Fibroblast of lung (primary cell): ENCODE data around the gene VPS13D. TPM values are rescaled to one million over a fixed set of nuclear protein-coding genes. Genes with fewer than 3 reads are reported as not detected.

ENCODE experiments used
- DNase-seq, 2 donors: peaks; one replicate each; pipeline versions ENCODE4 v3.0.0 to v3.0.0-alpha.2; 2010; ENCODE audit warnings: low read depth in 2 of 2
- H2AFZ ChIP-seq: 2 replicates; pipeline ENCODE4 v1.5.1; 2012; ENCODE audit warnings: low read length, control low read depth, inconsistent platforms
- H3K27ac ChIP-seq: 2 replicates; pipeline ENCODE4 v1.5.1; 2011; ENCODE audit warnings: low read length, control low read depth; ENCODE audit not compliant: insufficient read depth
- H3K27me3 ChIP-seq: 2 replicates; pipeline ENCODE4 v1.5.1; 2011; ENCODE audit warnings: mild to moderate bottlenecking, low read length; ENCODE audit not compliant: control insufficient read depth, insufficient read depth
- H3K36me3 ChIP-seq: 2 replicates; pipeline ENCODE4 v1.5.1; 2011; ENCODE audit warnings: low read length; ENCODE audit not compliant: control insufficient read depth, insufficient read depth
- H3K4me1 ChIP-seq: 2 replicates; pipeline ENCODE4 v1.5.1; 2011; ENCODE audit warnings: low read length; ENCODE audit not compliant: control insufficient read depth, insufficient read depth; ENCODE audit errors: extremely low read depth
- H3K4me2 ChIP-seq: 2 replicates; pipeline ENCODE4 v1.5.1; 2011; ENCODE audit warnings: low read length, control low read depth; ENCODE audit not compliant: insufficient read depth; ENCODE audit errors: extremely low read depth
- H3K4me3 ChIP-seq, 4 experiments: fragments of 200-600 bp in 1 of 4; sonication (generic) in 1 of 4; replicated peaks in 1 of 4; 2 replicates each; pipeline ENCODE4 v1.5.1; 2011 to 2016; ENCODE audit warnings: low read length in 4 of 4, low read depth in 3 of 4, mild to moderate bottlenecking in 3 of 4, control low read depth in 2 of 4, inconsistent platforms in 1 of 4, mixed read lengths in 1 of 4; ENCODE audit not compliant: insufficient read depth in 1 of 4; ENCODE audit errors: control extremely low read depth in 1 of 4
- H3K79me2 ChIP-seq: 2 replicates; pipeline ENCODE4 v1.5.1; 2012; ENCODE audit warnings: mild to moderate bottlenecking, low read length, inconsistent platforms; ENCODE audit not compliant: control insufficient read depth, insufficient read depth
- H3K9ac ChIP-seq: 2 replicates; pipeline ENCODE4 v1.5.1; 2011; ENCODE audit warnings: mild to moderate bottlenecking, low read length, control low read depth; ENCODE audit not compliant: insufficient read depth
- H3K9me3 ChIP-seq: 2 replicates; pipeline ENCODE4 v1.5.1; 2012; ENCODE audit warnings: low read depth, low read length; ENCODE audit not compliant: control insufficient read depth, insufficient read depth
- H4K20me1 ChIP-seq: 2 replicates; pipeline ENCODE4 v1.5.1; 2011; ENCODE audit warnings: low read length; ENCODE audit not compliant: control insufficient read depth, insufficient read depth; ENCODE audit errors: extremely low read depth
- EZH2 ChIP-seq: IDR thresholded peaks from 2 replicates; pipeline ENCODE4 v1.5.1; 2012; ENCODE audit warnings: low read length, control low read depth, mild to moderate bottlenecking; ENCODE audit errors: missing control alignments
- polyA minus RNA-seq: library from RNA; depleted of rRNA, polyadenylated mRNA; stranded (reverse); fragments of >200 nt; gene quantifications from 2 replicates; pipeline ENCODE4 v1.2.3, GENCODE V29; 2011; ENCODE audit warnings: low replicate concordance
- polyA plus RNA-seq, 2 donors: library from polyadenylated mRNA; depleted of rRNA in 1 of 2; stranded (reverse) in 1 of 2; unstranded in 1 of 2; fragments of >200 nt; gene quantifications; 2 replicates each; pipeline ENCODE4 v1.2.1, GENCODE V29; 2011 to 2012; ENCODE audit warnings: missing spikeins in 1 of 2
- total RNA-seq: library from RNA; depleted of rRNA; stranded (reverse); fragments of >200 nt; gene quantifications from 2 replicates; pipeline ENCODE4 v1.2.1, GENCODE V29; 2014
- TF ChIP-seq, protein P1 (sequence below), 2 donors: IDR thresholded peaks in 1 of 2; conservative IDR thresholded peaks in 1 of 2; 1 replicate in 1 of 2; 2 replicates in 1 of 2; pipeline ENCODE4 v1.5.1; 2011 to 2012; ENCODE audit warnings: low read length in 2 of 2, control low read depth in 1 of 2, inconsistent platforms in 1 of 2, low read depth in 1 of 2, mild to moderate bottlenecking in 1 of 2

The VPS13D gene, protein sequence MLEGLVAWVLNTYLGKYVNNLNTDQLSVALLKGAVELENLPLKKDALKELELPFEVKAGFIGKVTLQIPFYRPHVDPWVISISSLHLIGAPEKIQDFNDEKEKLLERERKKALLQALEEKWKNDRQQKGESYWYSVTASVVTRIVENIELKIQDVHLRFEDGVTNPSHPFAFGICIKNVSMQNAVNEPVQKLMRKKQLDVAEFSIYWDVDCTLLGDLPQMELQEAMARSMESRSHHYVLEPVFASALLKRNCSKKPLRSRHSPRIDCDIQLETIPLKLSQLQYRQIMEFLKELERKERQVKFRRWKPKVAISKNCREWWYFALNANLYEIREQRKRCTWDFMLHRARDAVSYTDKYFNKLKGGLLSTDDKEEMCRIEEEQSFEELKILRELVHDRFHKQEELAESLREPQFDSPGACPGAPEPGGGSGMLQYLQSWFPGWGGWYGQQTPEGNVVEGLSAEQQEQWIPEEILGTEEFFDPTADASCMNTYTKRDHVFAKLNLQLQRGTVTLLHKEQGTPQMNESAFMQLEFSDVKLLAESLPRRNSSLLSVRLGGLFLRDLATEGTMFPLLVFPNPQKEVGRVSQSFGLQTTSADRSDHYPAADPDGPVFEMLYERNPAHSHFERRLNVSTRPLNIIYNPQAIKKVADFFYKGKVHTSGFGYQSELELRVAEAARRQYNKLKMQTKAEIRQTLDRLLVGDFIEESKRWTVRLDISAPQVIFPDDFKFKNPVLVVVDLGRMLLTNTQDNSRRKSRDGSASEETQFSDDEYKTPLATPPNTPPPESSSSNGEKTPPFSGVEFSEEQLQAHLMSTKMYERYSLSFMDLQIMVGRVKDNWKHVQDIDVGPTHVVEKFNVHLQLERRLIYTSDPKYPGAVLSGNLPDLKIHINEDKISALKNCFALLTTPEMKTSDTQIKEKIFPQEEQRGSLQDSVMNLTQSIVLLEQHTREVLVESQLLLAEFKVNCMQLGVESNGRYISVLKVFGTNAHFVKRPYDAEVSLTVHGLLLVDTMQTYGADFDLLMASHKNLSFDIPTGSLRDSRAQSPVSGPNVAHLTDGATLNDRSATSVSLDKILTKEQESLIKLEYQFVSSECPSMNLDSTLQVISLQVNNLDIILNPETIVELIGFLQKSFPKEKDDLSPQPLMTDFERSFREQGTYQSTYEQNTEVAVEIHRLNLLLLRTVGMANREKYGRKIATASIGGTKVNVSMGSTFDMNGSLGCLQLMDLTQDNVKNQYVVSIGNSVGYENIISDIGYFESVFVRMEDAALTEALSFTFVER (N-terminal part only)
- total RNA-seq (30.6 and 40.0 TPM in 2 replicates), polyA plus RNA-seq (14.6 and 14.8 TPM in 2 replicates), polyA minus RNA-seq (34.4 and 38.0 TPM in 2 replicates)
- polyA plus RNA-seq (2012), result 9.8 and 11.0 TPM in 2 replicates

DNA sequence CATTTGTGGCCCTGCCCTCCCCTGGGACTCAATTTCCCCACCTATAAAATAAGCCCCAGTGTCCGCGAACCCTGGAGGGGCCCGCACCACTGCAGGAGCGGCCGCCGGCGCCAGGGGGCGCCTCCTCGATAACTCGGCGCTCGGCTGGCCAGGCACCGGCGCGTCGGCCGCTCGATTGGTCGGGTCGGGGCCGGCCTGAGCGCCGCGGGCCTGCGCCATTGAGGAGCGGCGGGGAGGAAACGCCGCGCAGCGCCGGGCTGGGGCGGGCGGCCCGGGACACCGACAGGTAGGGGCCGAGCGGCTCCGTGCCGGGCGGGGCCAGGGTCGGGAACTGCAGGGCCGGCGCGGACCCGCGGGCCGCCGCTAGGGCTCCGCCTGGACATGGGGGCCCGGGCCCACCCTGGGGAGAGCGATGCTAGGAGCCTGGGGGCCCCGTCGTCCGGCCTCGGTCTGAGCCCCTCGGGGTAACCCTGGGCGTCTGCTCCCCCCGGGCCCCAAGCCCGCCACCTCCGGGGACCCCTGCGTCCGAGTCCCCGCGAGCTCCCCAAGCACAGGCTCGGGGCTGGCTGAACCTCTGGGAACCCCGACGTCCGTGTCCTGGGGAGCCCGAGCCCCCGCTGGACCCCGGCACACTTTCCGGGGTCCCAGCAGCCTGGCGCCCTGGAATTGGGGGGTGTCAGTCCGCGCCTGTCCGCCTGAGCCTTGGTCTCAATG lies at the start of gene VPS13D:
TSS of gene VPS13D (plus strand) at position 196 of the 714 bp plus-strand sequence. CDS start 4,237 bp downstream, outside the sequence.
- peak within 1 kb of the TSS; percentile 95 for H3K4me2 ChIP-seq
- no peaks in the 10 kb centered on the region for H3K36me3 ChIP-seq
- TF ChIP-seq, protein P1, sequence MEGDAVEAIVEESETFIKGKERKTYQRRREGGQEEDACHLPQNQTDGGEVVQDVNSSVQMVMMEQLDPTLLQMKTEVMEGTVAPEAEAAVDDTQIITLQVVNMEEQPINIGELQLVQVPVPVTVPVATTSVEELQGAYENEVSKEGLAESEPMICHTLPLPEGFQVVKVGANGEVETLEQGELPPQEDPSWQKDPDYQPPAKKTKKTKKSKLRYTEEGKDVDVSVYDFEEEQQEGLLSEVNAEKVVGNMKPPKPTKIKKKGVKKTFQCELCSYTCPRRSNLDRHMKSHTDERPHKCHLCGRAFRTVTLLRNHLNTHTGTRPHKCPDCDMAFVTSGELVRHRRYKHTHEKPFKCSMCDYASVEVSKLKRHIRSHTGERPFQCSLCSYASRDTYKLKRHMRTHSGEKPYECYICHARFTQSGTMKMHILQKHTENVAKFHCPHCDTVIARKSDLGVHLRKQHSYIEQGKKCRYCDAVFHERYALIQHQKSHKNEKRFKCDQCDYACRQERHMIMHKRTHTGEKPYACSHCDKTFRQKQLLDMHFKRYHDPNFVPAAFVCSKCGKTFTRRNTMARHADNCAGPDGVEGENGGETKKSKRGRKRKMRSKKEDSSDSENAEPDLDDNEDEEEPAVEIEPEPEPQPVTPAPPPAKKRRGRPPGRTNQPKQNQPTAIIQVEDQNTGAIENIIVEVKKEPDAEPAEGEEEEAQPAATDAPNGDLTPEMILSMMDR (conservative IDR thresholded peaks at IDR 0.05 in 1 of 2, IDR thresholded peaks at IDR 0.05 in 1 of 2; ENCODE audit: low read depth in 1 of 2, low read length in 2 of 2), result peak; percentile 73 to 88
- no peak for TF ChIP-seq EZH2
- H3K27ac ChIP-seq, result peak within 1 kb of the TSS; percentile 68
- H3K9ac ChIP-seq, result peak within 1 kb of the TSS; percentile 77
- DNase-seq, result peak; percentile 70 to 72
- H3K79me2 ChIP-seq, result peaks cover 18% of the 10 kb centered on the region
- H4K20me1 ChIP-seq, result no peaks in the 10 kb centered on the region
- H3K4me3 ChIP-seq, result peak within 1 kb of the TSS; percentile 78 to 96 (median 88)
- no peaks in the 10 kb centered on the region for H3K4me1 ChIP-seq
- peak within 1 kb of the TSS; percentile 55 for H2AFZ ChIP-seq
- no peaks in the 10 kb centered on the region for H3K9me3 ChIP-seq
- no peaks in the 10 kb centered on the region for H3K27me3 ChIP-seq

DNA sequence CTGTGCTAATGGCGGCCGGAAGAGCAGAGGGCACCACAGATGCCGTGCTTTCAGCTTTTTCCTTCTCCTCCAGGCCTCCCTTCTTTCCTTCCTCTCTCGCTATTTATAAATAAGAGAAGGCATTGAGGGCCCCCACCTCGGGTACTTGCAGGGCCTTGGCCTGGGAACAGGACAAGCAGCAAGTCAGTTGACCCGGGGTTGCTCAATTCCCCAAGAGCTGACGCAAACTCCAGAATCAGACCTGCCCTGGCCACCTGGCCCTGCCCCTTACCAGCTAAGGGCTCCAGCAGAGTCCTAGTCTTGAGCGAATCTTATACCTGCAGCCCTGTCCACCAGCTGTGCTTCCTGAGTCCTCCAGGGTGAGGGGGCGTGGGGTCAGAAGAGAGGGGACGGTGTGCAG lies 49.5 kb upstream of the VPS13D start:
- Histone ChIP-seq H3K4me3 (no peak overlapping the region), H3K79me2 (peaks cover 25% of the 10 kb centered on the region), H3K4me2 (no peak overlapping the region), H3K27ac (no peak overlapping the region), H3K4me1 (peaks cover 38% of the 10 kb centered on the region), H3K9me3 (no peaks in the 10 kb centered on the region), H4K20me1 (no peaks in the 10 kb centered on the region), H3K9ac (no peak overlapping the region), H3K36me3 (peaks cover 1% of the 10 kb centered on the region), H2AFZ (no peak overlapping the region), H3K27me3 (no peaks in the 10 kb centered on the region)
- TF ChIP-seq, protein P1 (conservative IDR thresholded peaks at IDR 0.05 in 1 of 2, IDR thresholded peaks at IDR 0.05 in 1 of 2; ENCODE audit: low read depth in 1 of 2, low read length in 2 of 2), result no peak
- TF ChIP-seq EZH2, result no peak
- no peak for DNase-seq
